K562 (cell line): ENCODE measurements around the gene ANKS1B.

ENCODE experiments used
- CREM ChIP-seq: IDR thresholded peaks from 2 replicates; pipeline ENCODE4 v1.6.1; 2014; ENCODE audit warnings: antibody characterized with exemption, low read depth
- SP2 ChIP-seq: IDR thresholded peaks from 2 replicates; pipeline ENCODE4 v1.6.1; 2011; ENCODE audit warnings: mild to moderate bottlenecking, low read depth, low read length, moderate library complexity; ENCODE audit not compliant: poor library complexity, severe bottlenecking; ENCODE audit errors: extremely low read depth

DNA sequence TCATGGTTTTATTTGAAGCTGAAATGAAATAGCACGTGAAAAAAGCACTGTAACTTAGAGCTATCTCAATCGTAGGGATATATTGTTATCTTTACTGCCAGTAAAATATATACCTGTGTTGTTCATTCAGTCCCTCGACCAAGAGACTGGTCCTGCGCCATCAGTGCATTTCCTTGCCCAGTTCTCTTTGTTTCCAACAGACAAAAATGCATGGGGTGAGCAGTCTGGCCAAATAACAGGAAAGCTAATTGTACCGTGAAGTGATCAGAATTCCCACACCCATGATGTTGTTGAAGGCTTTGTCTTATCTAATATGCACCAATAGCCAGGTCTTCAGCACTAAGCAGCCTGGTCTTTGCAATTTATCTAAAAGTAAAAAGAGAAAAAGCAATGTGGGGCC is 814.3 kb downstream of the ANKS1B start:
- TF ChIP-seq SP2 (no peak), CREM (no peak)
